ENCODE data around the gene SHISA5. TPM values are rescaled to one million over a fixed set of nuclear protein-coding genes. Genes with fewer than 3 reads are reported as not detected.

SHISA5 gene
- total and polyA plus RNA-seq, 2 donors (not counting 1 experiment from before 2014, with no cell fraction given), result 147 to 183 TPM

DNA sequence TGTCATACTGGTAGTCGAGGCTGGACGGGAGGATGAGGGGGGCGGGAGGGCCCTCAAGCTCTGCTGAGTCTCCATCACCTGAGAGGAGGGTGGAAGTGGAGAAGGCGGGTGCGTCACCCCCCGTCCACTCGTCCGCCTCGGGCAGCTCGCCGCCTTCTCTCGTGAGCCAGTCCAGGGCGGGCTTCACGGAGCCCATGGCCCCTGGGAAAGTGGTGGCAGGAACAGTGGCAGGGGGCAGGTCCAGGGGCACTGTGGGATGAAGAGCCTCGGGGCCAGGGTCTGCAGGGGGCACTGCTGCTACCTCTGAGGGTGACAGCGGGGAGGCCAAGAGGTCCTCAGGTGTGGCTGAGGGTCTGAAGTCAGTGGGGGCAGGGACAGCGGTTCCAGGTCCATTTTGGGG lies 84.4 kb downstream of the SHISA5 start:
- ChIA-PET POLR2A (no interaction called here), CTCF (interaction anchor here (1.2 to 1.4 kb wide), 3 partner anchors 15 to 146 kb away, joined by 4 to 8 read pairs (median 4); no protein-coding TSS in a partner anchor)
- no peaks in the 10 kb centered on the region for H3K79me2 ChIP-seq (ENCODE audit: control insufficient read depth, insufficient read depth, low read length)
- no peaks in the 10 kb centered on the region for H4K20me1 ChIP-seq (ENCODE audit: control insufficient read depth, insufficient read depth, low read length, poor library complexity, severe bottlenecking)
- intact Hi-C loops (cut with micrococcal nuclease), result no loop called here
- ATAC-seq (ENCODE audit: low read depth) (no peak), DNase-seq (no peak)
- H2AFZ ChIP-seq (ENCODE audit: insufficient read depth, low read depth, low read length, poor library complexity, severe bottlenecking), result no peak overlapping the region
- no peaks in the 10 kb centered on the region for H3K27me3 ChIP-seq (replicated peaks in 1 of 4; ENCODE audit: control extremely low read depth in 1 of 4, control insufficient read depth in 3 of 4, insufficient read depth in 4 of 4, low read length in 3 of 4)
- no peak overlapping the region for H3K27ac Mint-ChIP-seq
- H3K4me3 ChIP-seq (ENCODE audit: control extremely low read depth in 1 of 5, extremely low read depth in 1 of 5, insufficient read depth in 1 of 5, low read depth in 2 of 5, low read length in 4 of 5), result no peak overlapping the region
- H3K4me1 Mint-ChIP-seq, result no peaks in the 10 kb centered on the region
- H3K9me3 Mint-ChIP-seq (ENCODE audit: insufficient read depth), result no peaks in the 10 kb centered on the region
- no peak overlapping the region for H3K9ac ChIP-seq (ENCODE audit: low read length)
- 90% methylated on average over 15 of the region's 17 CpGs for WGBS (ENCODE audit: insufficient coverage)
- no peak overlapping the region for H3K27ac ChIP-seq (ENCODE audit: low read length in 2 of 2)
- no peak for TF ChIP-seq EZH2 (IDR thresholded peaks at IDR 0.05; ENCODE audit: borderline replicate concordance, insufficient read depth, low read depth, low read length, poor library complexity, severe bottlenecking)
- TF ChIP-seq, protein P1, sequence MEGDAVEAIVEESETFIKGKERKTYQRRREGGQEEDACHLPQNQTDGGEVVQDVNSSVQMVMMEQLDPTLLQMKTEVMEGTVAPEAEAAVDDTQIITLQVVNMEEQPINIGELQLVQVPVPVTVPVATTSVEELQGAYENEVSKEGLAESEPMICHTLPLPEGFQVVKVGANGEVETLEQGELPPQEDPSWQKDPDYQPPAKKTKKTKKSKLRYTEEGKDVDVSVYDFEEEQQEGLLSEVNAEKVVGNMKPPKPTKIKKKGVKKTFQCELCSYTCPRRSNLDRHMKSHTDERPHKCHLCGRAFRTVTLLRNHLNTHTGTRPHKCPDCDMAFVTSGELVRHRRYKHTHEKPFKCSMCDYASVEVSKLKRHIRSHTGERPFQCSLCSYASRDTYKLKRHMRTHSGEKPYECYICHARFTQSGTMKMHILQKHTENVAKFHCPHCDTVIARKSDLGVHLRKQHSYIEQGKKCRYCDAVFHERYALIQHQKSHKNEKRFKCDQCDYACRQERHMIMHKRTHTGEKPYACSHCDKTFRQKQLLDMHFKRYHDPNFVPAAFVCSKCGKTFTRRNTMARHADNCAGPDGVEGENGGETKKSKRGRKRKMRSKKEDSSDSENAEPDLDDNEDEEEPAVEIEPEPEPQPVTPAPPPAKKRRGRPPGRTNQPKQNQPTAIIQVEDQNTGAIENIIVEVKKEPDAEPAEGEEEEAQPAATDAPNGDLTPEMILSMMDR (IDR thresholded peaks at IDR 0.05), result no peak
- H3K4me3 Mint-ChIP-seq, result no peak overlapping the region
- no peak overlapping the region for H3K4me2 ChIP-seq (replicated peaks; ENCODE audit: low read depth, low read length, poor library complexity, severe bottlenecking)
- no peaks in the 10 kb centered on the region for H3K27me3 Mint-ChIP-seq
- no peaks in the 10 kb centered on the region for H3K36me3 ChIP-seq (replicated peaks in 1 of 2; ENCODE audit: control extremely low read depth in 1 of 2, control insufficient read depth in 1 of 2, extremely low read depth in 1 of 2, insufficient read depth in 2 of 2, low read length in 1 of 2)
- H3K4me1 ChIP-seq (ENCODE audit: control insufficient read depth in 2 of 2, insufficient read depth in 2 of 2, low read length in 2 of 2), result no peaks in the 10 kb centered on the region
- no peaks in the 10 kb centered on the region for H3K9me3 ChIP-seq (ENCODE audit: control extremely low read depth in 1 of 3, control insufficient read depth in 2 of 3, insufficient read depth in 1 of 3, low read length in 2 of 3)

DNA sequence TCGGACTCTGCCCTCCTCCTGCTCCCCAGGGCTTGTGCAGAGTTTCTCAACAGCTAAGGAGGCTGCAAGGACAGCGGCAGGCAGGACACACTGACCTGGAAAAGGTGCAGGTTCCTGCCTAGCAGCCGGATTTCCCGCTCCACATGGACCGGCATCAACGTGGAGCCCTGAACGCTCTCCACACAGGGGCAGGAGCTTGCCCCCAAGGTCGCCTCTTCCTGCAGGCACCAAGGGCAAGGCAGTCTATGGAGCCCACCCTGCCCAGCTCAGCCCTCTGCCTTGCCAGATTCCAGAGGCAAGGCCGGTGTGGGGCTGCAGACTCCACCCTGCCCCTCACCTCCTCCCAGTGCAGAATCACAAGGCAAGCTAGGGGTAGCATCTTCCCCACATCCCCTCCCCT lies 84.8 kb downstream of the SHISA5 start:
- H3K9ac ChIP-seq (ENCODE audit: low read length), result no peak overlapping the region
- no peaks in the 10 kb centered on the region for H3K36me3 ChIP-seq (replicated peaks in 1 of 2; ENCODE audit: control extremely low read depth in 1 of 2, control insufficient read depth in 1 of 2, extremely low read depth in 1 of 2, insufficient read depth in 2 of 2, low read length in 1 of 2)
- Mint-ChIP-seq H3K4me1 (no peaks in the 10 kb centered on the region), H3K4me3 (no peak overlapping the region), H3K27me3 (no peaks in the 10 kb centered on the region), H3K27ac (no peak overlapping the region), H3K9me3 (ENCODE audit: insufficient read depth) (no peaks in the 10 kb centered on the region)
- H3K4me1 ChIP-seq (ENCODE audit: control insufficient read depth in 2 of 2, insufficient read depth in 2 of 2, low read length in 2 of 2), result no peaks in the 10 kb centered on the region
- TF ChIP-seq, protein P1 (IDR thresholded peaks at IDR 0.05), result no peak
- no peak for TF ChIP-seq EZH2 (IDR thresholded peaks at IDR 0.05; ENCODE audit: borderline replicate concordance, insufficient read depth, low read depth, low read length, poor library complexity, severe bottlenecking)
- no peaks in the 10 kb centered on the region for H3K79me2 ChIP-seq (ENCODE audit: control insufficient read depth, insufficient read depth, low read length)
- H3K27ac ChIP-seq (ENCODE audit: low read length in 2 of 2), result no peak overlapping the region
- DNase-seq (no peak), ATAC-seq (ENCODE audit: low read depth) (no peak)
- no peak overlapping the region for H2AFZ ChIP-seq (ENCODE audit: insufficient read depth, low read depth, low read length, poor library complexity, severe bottlenecking)
- ChIA-PET CTCF (interaction anchor here (1.2 to 1.4 kb wide), 3 partner anchors 16 to 145 kb away, joined by 4 to 8 read pairs (median 4); no protein-coding TSS in a partner anchor), POLR2A (no interaction called here)
- intact Hi-C loops (cut with micrococcal nuclease), result no loop called here
- H3K27me3 ChIP-seq (replicated peaks in 1 of 4; ENCODE audit: control extremely low read depth in 1 of 4, control insufficient read depth in 3 of 4, insufficient read depth in 4 of 4, low read length in 3 of 4), result no peaks in the 10 kb centered on the region
- 89% methylated on average over 9 of the region's 9 CpGs for WGBS (ENCODE audit: insufficient coverage)
- H3K4me2 ChIP-seq (replicated peaks; ENCODE audit: low read depth, low read length, poor library complexity, severe bottlenecking), result no peak overlapping the region
- H4K20me1 ChIP-seq (ENCODE audit: control insufficient read depth, insufficient read depth, low read length, poor library complexity, severe bottlenecking), result no peaks in the 10 kb centered on the region
- H3K9me3 ChIP-seq (ENCODE audit: control extremely low read depth in 1 of 3, control insufficient read depth in 2 of 3, insufficient read depth in 1 of 3, low read length in 2 of 3), result no peaks in the 10 kb centered on the region
- no peak overlapping the region for H3K4me3 ChIP-seq (ENCODE audit: control extremely low read depth in 1 of 5, extremely low read depth in 1 of 5, insufficient read depth in 1 of 5, low read depth in 2 of 5, low read length in 4 of 5)

Measured in B cell (primary cell).